NCI-H226 (cell line): Measurements from ENCODE around the gene SYP.

Experiments used
- DNase-seq: peaks from one replicate; pipeline ENCODE4 v3.0.0-alpha.2; 2015

Gene SYP

GRCh38 chrX:49199906-49200771 lies at the start of gene SYP:
Gene SYP (minus strand): TSS chrX:49200193. CDS start chrX:49200186, 7 bp downstream.
- DNase-seq, result peak; percentile 66

- DNase-seq, result no peak
Observed at GRCh38 chrX:49249616-49250015, 49.6 kb upstream of the SYP start.

- DNase-seq, result no peak
Observed at GRCh38 chrX:49249071-49249470, 49.1 kb upstream of the SYP start.

GRCh38 chrX:49247916-49248811 lies 48.2 kb upstream of the SYP start:
- no peak for DNase-seq

GRCh38 chrX:49247346-49247745 lies 47.4 kb upstream of the SYP start:
- no peak for DNase-seq

GRCh38 chrX:49246541-49246940 lies 46.5 kb upstream of the SYP start:
- DNase-seq, result no peak

GRCh38 chrX:49244207-49244606 lies 44.2 kb upstream of the SYP start:
- no peak for DNase-seq

- no peak for DNase-seq
Observed at GRCh38 chrX:49243166-49243565, 43.2 kb upstream of the SYP start.

GRCh38 chrX:49242545-49243066 lies 42.6 kb upstream of the SYP start:
- no peak for DNase-seq

- DNase-seq, result no peak
Observed at GRCh38 chrX:49238735-49239134, 38.7 kb upstream of the SYP start.

GRCh38 chrX:49237060-49237459 lies 37.1 kb upstream of the SYP start:
- DNase-seq, result no peak

- no peak for DNase-seq
Observed at GRCh38 chrX:49233887-49234555, 34.0 kb upstream of the SYP start.

- no peak for DNase-seq
Observed at GRCh38 chrX:49233176-49233575, 33.2 kb upstream of the SYP start, which contains the start of gene CACNA1F. Gene CACNA1F (minus strand): TSS chrX:49233340. CDS start chrX:49233309, 31 bp downstream.

- no peak for DNase-seq
Observed at GRCh38 chrX:49232525-49232924, 32.5 kb upstream of the SYP start.

- DNase-seq, result no peak
Observed at GRCh38 chrX:49231333-49232000, 31.5 kb upstream of the SYP start.

- DNase-seq, result peak; percentile 69
Observed at GRCh38 chrX:49230500-49231232, 30.7 kb upstream of the SYP start.

- no peak for DNase-seq
Observed at GRCh38 chrX:49228185-49228584, 28.2 kb upstream of the SYP start.

- DNase-seq, result no peak
Observed at GRCh38 chrX:49227726-49228125, 27.7 kb upstream of the SYP start.

GRCh38 chrX:49226946-49227345 lies 27.0 kb upstream of the SYP start:
- no peak for DNase-seq

- no peak for DNase-seq
Observed at GRCh38 chrX:49225858-49226257, 25.9 kb upstream of the SYP start.

- DNase-seq, result no peak
Observed at GRCh38 chrX:49221868-49222267, 21.9 kb upstream of the SYP start.

- no peak for DNase-seq
Observed at GRCh38 chrX:49220100-49220499, 20.1 kb upstream of the SYP start.
